Ovary (tissue), 3 donors: ENCODE results near the gene ALG10.

ENCODE experiments used
- CTCF ChIP-seq, 3 donors: fragments of 450-650 bp in 2 of 3; fragments of 200-600 bp in 1 of 3; IDR thresholded peaks; one replicate each; pipeline versions ENCODE4 v1.5.1 to v1.8.0; 2016 to 2022; ENCODE audit warnings: antibody characterized with exemption in 3 of 3, mild to moderate bottlenecking in 1 of 3
- POLR2A ChIP-seq: fragments of 450-650 bp; IDR thresholded peaks from one replicate; pipeline ENCODE4 v1.6.1; 2017; ENCODE audit warnings: antibody characterized with exemption, mild to moderate bottlenecking, moderate library complexity
- donor health status: DM: no; HTN: no; CAD: no.

DNA sequence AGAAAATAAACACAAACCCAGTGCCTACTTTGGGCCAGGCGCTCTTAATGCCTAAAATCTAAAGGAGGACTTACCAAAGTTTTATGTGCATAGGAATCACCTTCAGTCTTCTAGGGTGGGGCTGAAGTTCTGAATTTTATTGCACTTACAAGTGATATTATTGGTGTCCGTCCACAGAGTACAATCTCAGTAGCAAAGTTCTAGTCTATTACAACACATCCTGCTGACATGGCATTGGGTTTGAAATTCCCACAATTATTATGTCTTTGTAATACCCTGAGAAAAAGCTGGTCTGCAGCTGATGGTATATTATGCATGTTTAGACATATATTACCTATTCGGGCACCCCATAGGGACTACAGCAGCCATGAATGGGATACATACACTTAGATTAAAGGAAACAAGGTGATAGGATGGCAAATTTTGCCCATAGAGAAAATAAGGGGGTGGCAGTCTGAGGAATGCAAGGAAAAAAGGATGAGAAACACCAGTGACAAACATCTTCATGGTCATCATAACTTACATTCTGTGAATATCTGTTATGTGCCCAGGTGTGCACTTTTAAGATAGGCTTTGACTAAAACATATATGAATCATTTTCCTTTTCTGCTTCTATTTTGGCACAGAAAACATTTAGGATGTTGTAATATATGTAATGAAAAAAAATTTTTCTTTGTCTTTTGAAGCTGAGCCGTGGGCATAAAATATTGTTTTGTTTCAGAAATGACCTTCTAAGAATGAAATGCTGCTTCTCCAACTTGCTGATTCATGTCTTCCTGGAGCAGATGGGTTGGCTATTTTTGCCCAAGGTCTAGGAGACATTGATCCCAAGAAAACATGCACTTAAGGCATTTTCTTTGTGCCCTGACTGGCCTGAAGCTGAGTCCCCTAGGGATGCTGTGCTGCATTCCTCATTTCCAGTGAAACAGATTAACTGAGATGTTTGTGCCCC is 27.2 kb upstream of the ALG10 start:
- no peak for TF ChIP-seq CTCF (IDR thresholded peaks at IDR 0.05)
- no peak for TF ChIP-seq POLR2A
